Measurements from ENCODE around the gene GATA3.

The GATA3 gene

GRCh38 chr10:8122611-8123369, 68.3 kb downstream of the GATA3 start (continued):
- TF ChIP-seq CREB5 (CRISPR knock-in tag; IDR thresholded peaks at IDR 0.05; ENCODE audit: low read depth) = no peak

GRCh38 chr10:8124436-8124835, 69.9 kb downstream of the GATA3 start:
- no peak for TF ChIP-seq POU6F1 (CRISPR knock-in tag; IDR thresholded peaks at IDR 0.05; ENCODE audit: borderline replicate concordance, low read depth)
- TF ChIP-seq PATZ1 (CRISPR knock-in tag; IDR thresholded peaks at IDR 0.05; ENCODE audit: borderline replicate concordance) = no peak
- ATAC-seq = no peak

Measured in SK-N-SH treated with all-trans-retinoic acid at 6 μM for 48 hours (cell line).